Thyroid gland (tissue), 4 donors: Measurements from ENCODE around the gene SOCS7.

Experiments used
- POLR2A ChIP-seq, 2 donors: fragments of 450-650 bp; IDR thresholded peaks; one replicate each; pipeline ENCODE4 v1.6.1; 2017; ENCODE audit warnings: antibody characterized with exemption in 2 of 2, mild to moderate bottlenecking in 2 of 2, moderate library complexity in 1 of 2
- TF ChIP-seq, protein P1 (sequence below), 6 experiments: fragments of 200-600 bp in 3 of 6; fragments of 450-650 bp in 3 of 6; sonication (generic) in 3 of 6; IDR thresholded peaks; one replicate each; pipeline ENCODE4 v1.5.1; 2016 to 2019; ENCODE audit warnings: antibody characterized with exemption in 6 of 6, mild to moderate bottlenecking in 2 of 6, inconsistent platforms in 1 of 6, moderate library complexity in 1 of 6

DNA sequence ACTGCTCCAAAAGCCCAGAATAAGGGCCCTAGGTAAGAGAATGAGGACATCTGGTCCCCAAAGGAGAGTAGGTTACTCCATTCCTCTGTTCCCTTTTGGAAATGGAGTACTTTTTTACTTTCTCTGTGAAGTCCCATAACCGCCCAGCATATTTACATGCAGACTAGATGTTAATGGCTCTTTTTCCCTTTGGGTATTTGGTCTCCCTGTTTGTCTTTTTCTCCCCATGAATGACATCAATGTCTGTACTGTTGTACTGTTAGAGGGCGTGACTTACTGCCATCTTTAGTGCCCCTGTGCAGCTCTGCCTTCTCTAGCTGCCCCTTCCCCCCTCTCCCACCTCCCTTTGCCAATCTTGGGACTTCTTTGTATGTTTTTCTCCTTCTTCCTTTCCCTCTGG, 26.9 kb upstream of the SOCS7 start:
- TF ChIP-seq, protein P1, sequence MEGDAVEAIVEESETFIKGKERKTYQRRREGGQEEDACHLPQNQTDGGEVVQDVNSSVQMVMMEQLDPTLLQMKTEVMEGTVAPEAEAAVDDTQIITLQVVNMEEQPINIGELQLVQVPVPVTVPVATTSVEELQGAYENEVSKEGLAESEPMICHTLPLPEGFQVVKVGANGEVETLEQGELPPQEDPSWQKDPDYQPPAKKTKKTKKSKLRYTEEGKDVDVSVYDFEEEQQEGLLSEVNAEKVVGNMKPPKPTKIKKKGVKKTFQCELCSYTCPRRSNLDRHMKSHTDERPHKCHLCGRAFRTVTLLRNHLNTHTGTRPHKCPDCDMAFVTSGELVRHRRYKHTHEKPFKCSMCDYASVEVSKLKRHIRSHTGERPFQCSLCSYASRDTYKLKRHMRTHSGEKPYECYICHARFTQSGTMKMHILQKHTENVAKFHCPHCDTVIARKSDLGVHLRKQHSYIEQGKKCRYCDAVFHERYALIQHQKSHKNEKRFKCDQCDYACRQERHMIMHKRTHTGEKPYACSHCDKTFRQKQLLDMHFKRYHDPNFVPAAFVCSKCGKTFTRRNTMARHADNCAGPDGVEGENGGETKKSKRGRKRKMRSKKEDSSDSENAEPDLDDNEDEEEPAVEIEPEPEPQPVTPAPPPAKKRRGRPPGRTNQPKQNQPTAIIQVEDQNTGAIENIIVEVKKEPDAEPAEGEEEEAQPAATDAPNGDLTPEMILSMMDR (IDR thresholded peaks at IDR 0.05): no peak
- no peak for TF ChIP-seq POLR2A (IDR thresholded peaks at IDR 0.05)
